Neuron (in vitro differentiated cells): ENCODE measurements around the gene ENO3.
A peak's percentile ranks its signal among the peaks of the same experiment; 100 is the strongest.
"Not testable (repeated sequence)": the region's sequence is repeated elsewhere in the genome, so short reads cannot be mapped to it uniquely, and the experiment has no call there.

Experiments
- H2AFZ ChIP-seq: one replicate; pipeline ENCODE4 v1.6.1; 2013; ENCODE audit warnings: low read depth, mild to moderate bottlenecking, inconsistent platforms, low read length, moderate library complexity
- H3K27me3 ChIP-seq: one replicate; pipeline ENCODE4 v1.6.1; 2013; ENCODE audit warnings: low read length; ENCODE audit not compliant: insufficient read depth
- H3K36me3 ChIP-seq: one replicate; pipeline ENCODE4 v1.6.1; 2013; ENCODE audit warnings: low read length; ENCODE audit not compliant: insufficient read depth
- H3K4me1 ChIP-seq: one replicate; pipeline ENCODE4 v1.6.1; 2013; ENCODE audit warnings: low read length; ENCODE audit not compliant: insufficient read depth
- H3K4me3 ChIP-seq: 2 replicates; pipeline ENCODE4 v1.5.1; 2013; ENCODE audit warnings: mild to moderate bottlenecking, low read length, moderate library complexity
- H3K9me3 ChIP-seq: one replicate; pipeline ENCODE4 v1.6.1; 2013; ENCODE audit warnings: low read length

ENO3 gene

DNA sequence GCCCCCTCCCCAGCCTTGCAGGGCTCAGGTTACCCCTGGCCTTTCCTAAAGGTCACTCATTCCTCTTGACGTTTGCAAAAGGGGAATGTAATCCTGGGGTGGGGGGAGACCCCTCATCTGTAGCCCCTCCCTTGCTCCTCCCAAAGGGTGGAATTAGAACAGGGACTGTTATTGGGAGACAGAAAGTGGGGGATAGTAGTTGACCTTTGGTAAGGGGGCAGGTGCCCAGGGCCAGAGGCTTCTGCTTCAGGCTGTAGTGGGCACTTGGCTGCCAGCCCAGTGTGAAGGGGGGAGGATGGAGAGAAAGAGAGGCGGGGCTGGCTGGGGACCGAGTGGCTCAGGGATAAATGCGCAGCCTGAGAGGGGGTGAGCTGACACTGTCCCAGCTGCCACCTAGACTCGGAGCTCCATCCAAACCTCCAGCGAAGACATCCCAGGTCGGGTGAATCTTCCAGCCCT is at the start of gene ENO3:
Gene ENO3, plus strand, starts transcription at position 374 of the 459 bp plus-strand sequence. CDS start 711 bp downstream, outside the sequence.
- peak within 1 kb of the TSS; percentile 44 for H2AFZ ChIP-seq
- peaks cover 11% of the 10 kb centered on the region for H3K36me3 ChIP-seq
- peaks cover 4% of the 10 kb centered on the region for H3K9me3 ChIP-seq
- peaks cover 33% of the 10 kb centered on the region for H3K4me1 ChIP-seq
- H3K27me3 ChIP-seq: no peaks in the 10 kb centered on the region
- peak within 1 kb of the TSS; percentile 84 for H3K4me3 ChIP-seq

- no peaks in the 10 kb centered on the region for H3K27me3 ChIP-seq
- H3K4me3 ChIP-seq: no peak overlapping the region
- H3K9me3 ChIP-seq: peaks cover 15% of the 10 kb centered on the region
- no peaks in the 10 kb centered on the region for H3K4me1 ChIP-seq
- peaks cover 14% of the 10 kb centered on the region for H3K36me3 ChIP-seq
- H2AFZ ChIP-seq: no peak overlapping the region
These were observed 49.1 kb upstream of the ENO3 start for GRCh38 chr17:4901648-4902344.

GRCh38 chr17:4902540-4902939 is 48.4 kb upstream of the ENO3 start:
- peaks cover 15% of the 10 kb centered on the region for H3K9me3 ChIP-seq
- H2AFZ ChIP-seq: no peak overlapping the region
- H3K27me3 ChIP-seq: no peaks in the 10 kb centered on the region
- H3K4me3 ChIP-seq: no peak overlapping the region
- no peaks in the 10 kb centered on the region for H3K4me1 ChIP-seq
- H3K36me3 ChIP-seq: peaks cover 7% of the 10 kb centered on the region

GRCh38 chr17:4903051-4903818 is 47.7 kb upstream of the ENO3 start, which contains the start of gene CHRNE:
TSS of gene CHRNE (minus strand) at chr17:4903098. CDS start at chr17:4903063, 35 bp downstream.
- Histone ChIP-seq H3K27me3 (no peaks in the 10 kb centered on the region), H3K4me3 (no peak within 1 kb of the TSS), H3K9me3 (peaks cover 15% of the 10 kb centered on the region), H3K36me3 (peaks cover 7% of the 10 kb centered on the region), H2AFZ (no peak within 1 kb of the TSS), H3K4me1 (peaks cover 2% of the 10 kb centered on the region)

- H3K4me3 ChIP-seq, H2AFZ ChIP-seq, H3K27me3 ChIP-seq, H3K36me3 ChIP-seq, H3K4me1 ChIP-seq, H3K9me3 ChIP-seq: not testable (repeated sequence)
These were observed 44.3 kb upstream of the ENO3 start for GRCh38 chr17:4906642-4907041.

DNA sequence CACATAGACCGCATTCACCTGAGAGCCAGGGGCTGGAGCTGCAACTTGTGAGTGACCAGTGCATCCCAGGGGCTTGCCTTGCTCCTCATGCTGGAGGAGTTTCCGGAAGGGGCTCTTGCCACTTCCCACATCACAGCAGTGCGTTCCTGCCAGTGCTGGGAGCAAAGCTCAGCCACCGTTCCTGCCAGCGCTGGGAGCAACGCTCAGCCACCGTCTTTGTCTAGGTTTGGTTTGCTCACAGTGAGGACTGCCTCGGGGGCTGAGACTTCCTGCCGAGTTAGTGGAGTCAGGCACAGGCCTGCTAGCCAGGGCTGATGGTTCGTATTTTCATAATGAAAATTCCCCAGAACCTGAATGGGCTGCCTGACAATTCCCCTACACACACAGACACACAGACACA is 42.6 kb upstream of the ENO3 start:
- Histone ChIP-seq H3K36me3 (no peaks in the 10 kb centered on the region), H2AFZ (peak overlapping the region; percentile 70), H3K27me3 (no peaks in the 10 kb centered on the region), H3K4me3 (no peak overlapping the region), H3K9me3 (no peaks in the 10 kb centered on the region), H3K4me1 (peaks cover 8% of the 10 kb centered on the region)

GRCh38 chr17:4908711-4909496 is 42.0 kb upstream of the ENO3 start:
- H3K4me1 ChIP-seq: peaks cover 8% of the 10 kb centered on the region
- no peaks in the 10 kb centered on the region for H3K9me3 ChIP-seq
- H2AFZ ChIP-seq: peak overlapping the region; percentile 70
- no peaks in the 10 kb centered on the region for H3K27me3 ChIP-seq
- no peaks in the 10 kb centered on the region for H3K36me3 ChIP-seq
- peak overlapping the region; percentile 31 for H3K4me3 ChIP-seq

GRCh38 chr17:4913994-4914393 is 36.9 kb upstream of the ENO3 start:
- Histone ChIP-seq H3K4me1 (no peaks in the 10 kb centered on the region), H3K4me3 (no peak overlapping the region), H3K27me3 (no peaks in the 10 kb centered on the region), H3K9me3 (no peaks in the 10 kb centered on the region), H3K36me3 (no peaks in the 10 kb centered on the region), H2AFZ (no peak overlapping the region)

DNA sequence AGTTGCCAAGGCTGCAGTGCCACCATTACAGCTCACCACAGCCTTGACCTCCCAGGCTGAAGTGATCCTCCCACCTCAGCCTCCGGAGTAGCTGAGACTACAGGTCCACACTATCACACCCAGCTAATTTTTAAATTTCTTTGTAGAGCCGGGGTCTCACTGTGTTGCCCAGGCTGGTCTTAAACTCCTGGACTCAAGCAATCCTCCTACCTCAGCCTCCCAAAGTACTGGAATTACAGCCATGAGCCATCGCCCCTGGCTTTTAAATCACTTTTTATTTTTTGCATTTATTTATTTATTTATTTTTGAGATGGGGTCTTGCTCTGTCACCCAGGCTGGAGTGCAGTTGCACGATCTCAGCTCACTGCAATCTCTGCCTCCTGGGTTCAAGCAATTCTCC is 36.4 kb upstream of the ENO3 start:
- not testable (repeated sequence) for H3K36me3 ChIP-seq, H3K4me1 ChIP-seq, H3K9me3 ChIP-seq, H3K4me3 ChIP-seq, H3K27me3 ChIP-seq, H2AFZ ChIP-seq

DNA sequence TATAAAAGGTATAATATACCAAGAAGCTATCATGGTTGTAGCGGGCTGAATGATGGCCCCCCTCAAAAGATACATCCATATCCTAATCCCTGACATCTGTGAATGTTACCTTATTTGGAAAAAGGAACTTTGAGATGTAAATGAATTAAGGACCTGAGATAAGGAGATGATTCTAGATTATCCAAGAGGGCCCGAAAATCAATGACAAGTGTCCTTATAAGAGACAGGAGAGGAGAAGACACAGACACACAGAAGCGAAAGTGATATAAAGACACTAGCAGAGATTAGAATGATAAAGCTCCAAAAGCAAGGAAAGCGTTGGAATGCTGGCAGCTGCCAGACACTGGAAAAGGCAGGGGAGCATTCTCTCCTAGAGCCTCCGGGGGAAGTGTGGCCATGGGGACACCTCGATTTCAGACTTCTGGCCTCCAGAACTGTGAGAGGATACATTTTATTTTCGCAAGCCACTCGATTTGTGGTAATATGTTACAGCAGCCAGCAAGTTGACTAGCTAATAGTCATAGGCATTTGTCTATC is 31.3 kb upstream of the ENO3 start:
- no peak overlapping the region for H3K4me3 ChIP-seq
- no peaks in the 10 kb centered on the region for H3K27me3 ChIP-seq
- H2AFZ ChIP-seq: no peak overlapping the region
- peaks cover 3% of the 10 kb centered on the region for H3K4me1 ChIP-seq
- H3K9me3 ChIP-seq: no peaks in the 10 kb centered on the region
- no peaks in the 10 kb centered on the region for H3K36me3 ChIP-seq

- peaks cover 3% of the 10 kb centered on the region for H3K4me1 ChIP-seq
- H3K9me3 ChIP-seq: no peaks in the 10 kb centered on the region
- H3K36me3 ChIP-seq: no peaks in the 10 kb centered on the region
- no peak overlapping the region for H2AFZ ChIP-seq
- H3K27me3 ChIP-seq: no peaks in the 10 kb centered on the region
- no peak overlapping the region for H3K4me3 ChIP-seq
These were observed 30.4 kb upstream of the ENO3 start for GRCh38 chr17:4920351-4921048.

GRCh38 chr17:4921320-4921719 is 29.6 kb upstream of the ENO3 start:
- Histone ChIP-seq H3K9me3 (no peaks in the 10 kb centered on the region), H3K4me1 (peaks cover 3% of the 10 kb centered on the region), H2AFZ (no peak overlapping the region), H3K27me3 (no peaks in the 10 kb centered on the region), H3K4me3 (no peak overlapping the region), H3K36me3 (no peaks in the 10 kb centered on the region)
